SU-DHL-6 (cell line): Measurements from ENCODE around the gene ELK4.

Experiments
- CTCF ChIP-seq: fragments of 200-600 bp; sonication (generic); IDR thresholded peaks from one replicate; pipeline ENCODE4 v1.5.1; 2017; ENCODE audit warnings: antibody characterized with exemption, mild to moderate bottlenecking, low read length, moderate library complexity; ENCODE audit not compliant: insufficient read depth, poor library complexity, severe bottlenecking
- EZH2phosphoT487 ChIP-seq: fragments of 200-600 bp; sonication (generic), shearing (Covaris generic); conservative IDR thresholded peaks from 2 replicates; pipeline ENCODE4 v1.6.1; 2018; ENCODE audit warnings: mild to moderate bottlenecking, antibody characterized with exemption, low read length, moderate library complexity, mixed read lengths

DNA sequence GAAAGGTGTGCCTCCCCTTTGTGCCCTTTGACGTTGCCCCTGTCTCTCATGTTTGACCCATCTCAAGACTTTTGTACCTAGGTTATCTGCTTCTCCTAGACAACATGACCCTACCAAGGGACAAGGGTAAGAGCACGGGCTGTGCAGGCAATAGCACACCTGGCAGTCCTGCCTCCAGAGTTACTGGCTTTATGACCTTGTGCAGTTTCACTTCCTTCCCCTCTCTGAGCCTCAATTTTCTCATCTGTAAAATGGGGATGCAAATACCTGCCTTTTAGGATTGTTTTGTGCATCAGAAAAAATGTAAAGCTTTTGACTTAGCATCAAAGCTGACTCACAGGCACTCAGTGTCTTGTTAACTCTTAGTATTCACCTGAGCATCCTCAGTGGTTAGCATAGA lies 36.4 kb downstream of the ELK4 start:
- TF ChIP-seq CTCF: no peak
- no peak for TF ChIP-seq EZH2phosphoT487
